GM12872 (cell line): ENCODE measurements around the gene HES7.

ENCODE experiments used
- TF ChIP-seq, protein P1 (sequence below): IDR thresholded peaks from 3 replicates; pipeline ENCODE4 v1.5.1; 2011; ENCODE audit warnings: low read depth, mild to moderate bottlenecking, low read length, moderate library complexity; ENCODE audit not compliant: insufficient read depth

The HES7 gene

DNA sequence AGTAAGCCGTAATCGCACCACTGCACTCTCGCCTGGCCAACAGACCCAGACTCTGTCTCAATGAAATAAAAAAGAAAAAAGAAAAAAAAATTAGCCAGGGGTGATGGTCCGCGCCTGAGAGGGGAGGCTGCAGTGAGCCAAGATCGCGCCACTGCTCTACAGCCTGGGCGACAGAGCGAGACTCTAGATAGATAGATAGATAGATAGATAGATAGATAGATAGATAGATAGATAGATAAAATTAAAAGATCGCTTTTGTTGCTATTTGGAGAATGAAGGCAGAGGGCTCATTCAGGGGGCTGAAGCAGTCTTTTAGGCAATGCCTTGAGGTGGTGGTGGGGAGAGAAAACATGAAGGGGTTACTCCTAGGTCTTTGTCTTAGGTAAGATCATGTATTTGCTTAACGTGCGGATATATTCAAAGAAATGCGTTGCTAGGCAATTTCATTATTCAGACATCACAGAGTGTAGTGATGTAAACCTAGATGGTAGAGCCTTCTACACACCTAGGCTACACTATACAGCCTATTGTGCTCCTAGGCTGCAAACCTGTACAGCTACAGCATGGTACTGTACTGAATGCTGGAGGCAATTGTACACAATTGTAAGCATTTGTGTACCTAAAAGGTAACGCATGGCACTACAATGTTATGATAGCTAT is 4.3 kb upstream of the HES7 start:
- TF ChIP-seq, protein P1, sequence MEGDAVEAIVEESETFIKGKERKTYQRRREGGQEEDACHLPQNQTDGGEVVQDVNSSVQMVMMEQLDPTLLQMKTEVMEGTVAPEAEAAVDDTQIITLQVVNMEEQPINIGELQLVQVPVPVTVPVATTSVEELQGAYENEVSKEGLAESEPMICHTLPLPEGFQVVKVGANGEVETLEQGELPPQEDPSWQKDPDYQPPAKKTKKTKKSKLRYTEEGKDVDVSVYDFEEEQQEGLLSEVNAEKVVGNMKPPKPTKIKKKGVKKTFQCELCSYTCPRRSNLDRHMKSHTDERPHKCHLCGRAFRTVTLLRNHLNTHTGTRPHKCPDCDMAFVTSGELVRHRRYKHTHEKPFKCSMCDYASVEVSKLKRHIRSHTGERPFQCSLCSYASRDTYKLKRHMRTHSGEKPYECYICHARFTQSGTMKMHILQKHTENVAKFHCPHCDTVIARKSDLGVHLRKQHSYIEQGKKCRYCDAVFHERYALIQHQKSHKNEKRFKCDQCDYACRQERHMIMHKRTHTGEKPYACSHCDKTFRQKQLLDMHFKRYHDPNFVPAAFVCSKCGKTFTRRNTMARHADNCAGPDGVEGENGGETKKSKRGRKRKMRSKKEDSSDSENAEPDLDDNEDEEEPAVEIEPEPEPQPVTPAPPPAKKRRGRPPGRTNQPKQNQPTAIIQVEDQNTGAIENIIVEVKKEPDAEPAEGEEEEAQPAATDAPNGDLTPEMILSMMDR: no peak

DNA sequence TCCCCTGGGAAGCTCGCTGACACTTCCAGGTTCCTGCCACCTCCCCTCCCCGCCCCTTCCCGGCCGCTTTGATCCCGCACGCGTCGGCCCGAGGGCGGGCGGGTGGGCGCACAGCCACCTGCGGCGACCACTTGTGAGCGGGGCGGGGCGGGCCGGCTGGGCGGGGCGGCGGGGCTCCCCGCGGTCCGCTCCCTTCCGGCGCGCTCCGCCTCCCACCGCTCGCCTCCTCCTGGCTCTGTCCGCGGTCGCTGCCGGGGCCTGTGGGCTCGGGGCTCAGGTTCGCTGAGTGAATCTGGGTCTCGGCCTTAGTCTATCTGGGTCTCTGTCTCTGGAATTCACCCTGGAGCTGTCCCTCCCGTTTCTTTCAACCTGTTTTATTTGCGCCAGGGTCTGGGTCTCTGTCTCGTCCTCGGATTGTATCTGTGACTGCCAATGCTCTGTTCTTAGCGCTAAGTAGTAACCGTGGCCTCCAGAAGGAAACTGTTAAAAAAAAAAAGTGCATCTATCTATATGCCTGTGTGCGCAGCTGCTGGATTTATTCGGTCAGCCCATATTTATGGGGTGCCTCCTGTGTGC is 2.7 kb upstream of the HES7 start:
- TF ChIP-seq, protein P1: no peak

DNA sequence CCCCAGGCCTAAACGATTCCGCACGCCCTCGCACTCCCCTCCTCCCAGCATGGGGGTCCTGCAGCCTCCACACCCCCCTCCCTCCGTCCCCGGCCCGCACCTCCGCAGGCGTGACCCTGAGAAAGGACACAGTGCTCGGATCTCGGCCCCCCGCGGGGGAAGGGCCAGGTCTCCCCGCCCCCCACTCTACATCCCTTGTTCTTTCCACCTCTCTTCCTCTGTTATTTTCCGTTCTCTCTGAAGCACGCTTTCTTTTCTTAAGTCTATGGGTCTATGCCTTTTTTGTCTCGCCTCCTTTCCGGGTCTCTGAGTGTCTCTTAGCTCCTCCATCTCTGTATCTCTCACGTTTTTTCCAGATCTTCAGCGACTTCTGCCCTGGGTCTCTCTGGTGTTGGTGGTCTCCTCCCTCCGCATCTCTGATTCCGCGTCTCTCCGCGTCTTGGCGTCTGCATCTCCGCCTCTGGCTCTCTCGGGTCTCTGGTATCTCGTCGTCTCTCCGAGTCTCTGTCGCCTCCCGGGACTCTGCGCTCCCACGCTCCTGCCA is 2.1 kb upstream of the HES7 start:
- TF ChIP-seq, protein P1: no peak

DNA sequence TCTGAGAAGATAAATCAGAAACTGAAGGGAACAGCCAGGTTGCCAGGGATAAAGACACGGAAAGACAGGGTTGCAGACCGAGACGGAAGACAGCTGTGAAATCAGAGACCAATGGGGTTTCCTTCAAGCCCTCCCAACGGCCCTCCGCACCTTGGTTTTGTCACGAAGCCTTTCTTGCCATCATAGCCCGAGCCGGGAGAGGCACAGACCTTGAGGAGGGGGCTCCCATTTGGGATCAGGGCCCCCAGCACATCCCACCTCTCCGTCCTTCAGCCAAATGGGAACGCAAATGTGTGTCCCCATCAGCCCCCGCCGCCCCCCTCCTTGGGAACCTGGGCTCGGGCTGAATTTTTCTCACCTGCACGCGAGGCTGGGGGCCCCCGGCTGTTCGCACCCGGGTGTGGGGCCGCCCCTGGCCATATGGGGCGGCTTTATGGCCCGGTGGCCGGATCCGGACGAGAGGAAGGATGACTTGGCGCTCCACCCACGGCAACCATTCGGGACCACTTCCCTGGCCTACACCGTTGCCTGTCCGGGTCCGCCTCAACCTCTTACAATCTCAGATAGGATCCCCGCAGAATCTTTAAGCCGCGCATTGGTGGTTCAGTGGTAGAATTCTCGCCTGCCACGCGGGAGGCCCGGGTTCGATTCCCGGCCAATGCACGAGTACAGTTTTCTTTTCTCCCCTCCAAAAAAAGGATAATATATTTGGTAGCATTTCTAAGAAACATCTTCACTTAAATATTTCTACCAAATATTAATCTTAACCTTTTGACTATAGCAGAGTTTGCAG is 1.4 kb upstream of the HES7 start:
- TF ChIP-seq, protein P1: no peak

DNA sequence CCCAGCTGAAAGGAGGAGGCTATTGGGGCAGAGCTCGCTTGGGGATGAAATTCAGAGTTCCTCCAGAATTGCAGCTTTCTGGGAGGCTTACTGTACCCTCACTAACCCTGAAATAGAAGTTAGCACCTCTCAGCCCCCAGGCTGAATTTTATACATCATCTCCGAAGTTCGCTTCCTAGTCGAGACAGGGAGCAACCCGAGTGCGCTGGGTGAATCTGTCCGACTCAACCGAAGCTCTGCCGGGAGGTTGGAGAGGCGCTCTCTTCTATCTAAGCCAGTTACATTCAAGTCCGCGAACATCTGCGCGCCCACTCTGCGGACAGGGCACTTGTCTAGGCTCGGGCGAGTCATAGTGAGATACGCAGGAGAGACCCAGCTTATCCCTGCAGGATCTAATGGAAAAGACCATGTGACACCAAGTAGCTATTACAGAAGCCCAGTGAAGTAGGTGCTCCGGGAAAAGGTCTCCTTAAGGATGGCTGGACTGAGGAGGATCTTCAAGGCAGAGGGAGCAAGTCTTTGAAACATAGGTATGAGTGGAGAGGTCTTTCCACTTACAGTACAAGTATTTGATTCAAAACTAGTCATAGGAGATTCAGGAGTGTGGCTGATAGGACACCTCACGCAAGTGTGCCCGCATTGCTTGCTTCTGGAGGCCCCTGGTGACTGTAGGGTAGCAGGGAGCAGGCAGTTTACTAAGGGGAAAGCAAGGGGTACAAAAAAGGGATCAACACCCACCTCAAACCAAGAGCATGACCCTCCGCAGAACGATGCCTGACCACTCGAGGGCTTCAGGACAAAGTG is 646 bp upstream of the HES7 start:
- TF ChIP-seq, protein P1: no peak

DNA sequence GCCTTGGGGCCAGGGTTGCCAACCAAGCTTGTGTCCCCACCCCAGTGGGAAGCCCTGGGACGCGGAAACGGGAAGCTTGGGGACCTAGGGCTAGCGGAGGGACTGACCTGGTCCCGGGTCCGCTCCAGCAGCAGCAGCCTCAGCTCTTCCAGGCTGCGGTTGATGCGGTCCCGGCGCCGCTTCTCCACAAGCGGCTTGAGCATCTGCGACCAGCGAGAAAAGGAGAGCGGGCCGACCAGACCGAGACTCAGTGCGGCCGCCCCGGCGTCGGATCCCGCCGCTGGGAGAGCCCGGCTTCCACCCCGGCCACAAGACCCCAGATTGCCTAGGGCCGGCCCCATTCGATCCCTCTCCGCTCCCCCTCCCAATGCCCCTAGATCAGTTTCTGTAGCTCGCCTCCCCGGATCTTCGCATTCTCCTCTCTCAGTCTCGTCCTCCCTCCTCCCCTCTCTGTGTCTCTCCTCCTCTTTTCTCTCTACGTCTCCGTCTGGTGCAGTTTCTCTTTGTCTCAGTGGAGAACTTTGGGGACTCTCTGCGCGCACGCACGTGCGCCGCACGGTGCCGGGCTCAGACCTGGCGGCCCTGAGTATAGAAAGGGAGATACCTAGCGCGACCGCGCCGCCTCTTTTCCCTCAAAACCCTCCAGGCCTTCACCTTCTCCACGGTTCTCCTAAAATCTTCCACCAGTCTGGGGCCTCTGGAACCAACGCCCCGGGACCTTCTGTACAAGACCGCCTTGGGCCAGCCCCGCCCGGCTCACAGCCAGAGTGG is 797 bp downstream of the HES7 start:
- TF ChIP-seq, protein P1: no peak
